ENCODE measurements around the gene KCNH5.

Gene KCNH5

DNA sequence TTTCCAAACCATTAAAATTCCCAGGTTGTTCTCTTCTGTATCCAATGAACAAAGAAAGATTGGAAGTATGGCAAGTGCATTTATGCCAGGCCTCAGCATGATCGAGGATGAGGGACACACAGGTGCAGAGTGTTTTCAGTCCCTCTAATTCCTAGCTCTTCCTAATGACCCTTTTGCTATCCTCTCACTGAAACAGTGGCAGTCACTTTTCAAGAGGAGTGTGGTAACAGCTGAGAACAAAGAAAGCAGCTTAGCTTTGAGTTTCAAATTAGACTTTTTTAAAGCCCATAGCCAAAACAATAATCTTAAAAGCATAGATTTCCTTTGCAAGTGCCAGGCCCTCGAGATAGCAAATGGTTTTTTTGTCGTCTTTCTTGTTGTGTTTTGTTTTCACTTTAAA, 110.8 kb downstream of the KCNH5 start:
- H3K9ac ChIP-seq (ENCODE audit: low read length) = no peak overlapping the region
- H3K27me3 ChIP-seq (ENCODE audit: control insufficient read depth, insufficient read depth, low read length) = no peaks in the 10 kb centered on the region
- no peaks in the 10 kb centered on the region for H3K36me3 ChIP-seq (ENCODE audit: control insufficient read depth, low read depth, low read length)
- H3K9me3 ChIP-seq (ENCODE audit: control insufficient read depth, low read depth, low read length) = no peaks in the 10 kb centered on the region
- H3K27ac ChIP-seq (ENCODE audit: low read length) = no peak overlapping the region
- H3K4me3 ChIP-seq (ENCODE audit: low read length) = no peak overlapping the region
- peaks cover 21% of the 10 kb centered on the region for H3K4me1 ChIP-seq (ENCODE audit: control insufficient read depth, low read depth, low read length)

DNA sequence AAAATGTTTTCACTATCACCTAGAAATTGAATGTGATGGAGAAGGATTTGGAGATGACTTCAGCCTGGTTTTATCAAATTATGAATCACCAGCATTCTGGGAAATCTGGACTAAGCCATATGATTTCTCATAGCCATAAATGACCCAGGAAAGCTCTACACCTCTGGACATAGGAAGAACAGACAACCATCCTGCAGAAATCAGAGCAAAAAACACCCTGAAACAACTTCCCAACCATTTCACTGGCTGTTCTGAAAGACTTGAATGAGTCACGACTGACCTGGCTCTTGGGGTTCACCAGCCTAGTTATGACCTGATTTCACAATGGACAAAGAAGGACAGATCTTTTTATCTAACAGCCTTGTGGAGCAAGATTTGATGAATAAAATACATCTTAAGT, 123.8 kb downstream of the KCNH5 start:
- no peak overlapping the region for H3K4me3 ChIP-seq (ENCODE audit: low read length)
- no peak overlapping the region for H3K27ac ChIP-seq (ENCODE audit: low read length)
- no peaks in the 10 kb centered on the region for H3K9me3 ChIP-seq (ENCODE audit: control insufficient read depth, low read depth, low read length)
- no peaks in the 10 kb centered on the region for H3K36me3 ChIP-seq (ENCODE audit: control insufficient read depth, low read depth, low read length)
- no peaks in the 10 kb centered on the region for H3K4me1 ChIP-seq (ENCODE audit: control insufficient read depth, low read depth, low read length)
- H3K27me3 ChIP-seq (ENCODE audit: control insufficient read depth, insufficient read depth, low read length) = no peaks in the 10 kb centered on the region
- H3K9ac ChIP-seq (ENCODE audit: low read length) = no peak overlapping the region

DNA sequence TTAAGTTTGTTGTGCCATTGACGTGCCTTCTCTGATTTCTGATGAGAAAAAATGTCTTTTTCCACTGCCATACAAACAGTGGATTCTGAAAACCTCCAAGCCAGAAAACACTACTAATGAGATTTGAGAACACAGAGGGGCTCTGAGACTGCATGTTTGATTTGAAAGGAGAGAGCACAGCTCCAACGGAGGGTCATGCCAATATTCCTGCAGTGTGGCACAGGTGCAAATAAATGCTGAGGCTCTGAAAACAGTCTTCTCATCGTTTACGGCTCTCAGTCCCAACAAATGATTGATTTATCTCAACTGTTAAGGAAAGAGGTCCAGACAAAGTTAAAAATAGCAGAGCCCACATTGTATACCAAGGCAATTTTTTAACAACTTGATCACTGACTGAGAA, 128.7 kb downstream of the KCNH5 start:
- H3K27ac ChIP-seq (ENCODE audit: low read length) = no peak overlapping the region
- H3K36me3 ChIP-seq (ENCODE audit: control insufficient read depth, low read depth, low read length) = no peaks in the 10 kb centered on the region
- no peak overlapping the region for H3K4me3 ChIP-seq (ENCODE audit: low read length)
- H3K4me1 ChIP-seq (ENCODE audit: control insufficient read depth, low read depth, low read length) = no peaks in the 10 kb centered on the region
- H3K9ac ChIP-seq (ENCODE audit: low read length) = no peak overlapping the region
- no peaks in the 10 kb centered on the region for H3K27me3 ChIP-seq (ENCODE audit: control insufficient read depth, insufficient read depth, low read length)
- no peaks in the 10 kb centered on the region for H3K9me3 ChIP-seq (ENCODE audit: control insufficient read depth, low read depth, low read length)

DNA sequence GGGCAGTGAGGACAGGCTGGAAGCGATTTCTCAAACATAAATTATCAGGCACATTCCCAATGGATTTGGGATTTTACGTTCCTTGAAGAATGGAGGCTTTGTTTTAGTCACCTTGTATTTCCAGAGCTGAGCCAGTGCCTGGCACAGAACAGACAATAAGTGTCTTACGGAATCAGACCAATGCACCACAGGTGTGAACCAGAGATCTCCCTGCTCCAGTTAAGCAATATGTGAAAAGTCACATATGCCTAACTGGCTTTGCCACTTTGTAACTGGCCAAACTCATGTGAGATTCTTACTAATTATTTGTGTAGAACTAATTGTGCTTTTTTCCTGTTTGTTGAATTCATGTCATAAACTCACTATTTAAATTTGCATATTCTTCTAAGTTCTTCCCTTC, 130.4 kb downstream of the KCNH5 start:
- Histone ChIP-seq H3K27me3 (ENCODE audit: control insufficient read depth, insufficient read depth, low read length) (no peaks in the 10 kb centered on the region), H3K36me3 (ENCODE audit: control insufficient read depth, low read depth, low read length) (no peaks in the 10 kb centered on the region), H3K9ac (ENCODE audit: low read length) (no peak overlapping the region), H3K4me3 (ENCODE audit: low read length) (no peak overlapping the region), H3K9me3 (ENCODE audit: control insufficient read depth, low read depth, low read length) (no peaks in the 10 kb centered on the region), H3K27ac (ENCODE audit: low read length) (no peak overlapping the region), H3K4me1 (ENCODE audit: control insufficient read depth, low read depth, low read length) (no peaks in the 10 kb centered on the region)

DNA sequence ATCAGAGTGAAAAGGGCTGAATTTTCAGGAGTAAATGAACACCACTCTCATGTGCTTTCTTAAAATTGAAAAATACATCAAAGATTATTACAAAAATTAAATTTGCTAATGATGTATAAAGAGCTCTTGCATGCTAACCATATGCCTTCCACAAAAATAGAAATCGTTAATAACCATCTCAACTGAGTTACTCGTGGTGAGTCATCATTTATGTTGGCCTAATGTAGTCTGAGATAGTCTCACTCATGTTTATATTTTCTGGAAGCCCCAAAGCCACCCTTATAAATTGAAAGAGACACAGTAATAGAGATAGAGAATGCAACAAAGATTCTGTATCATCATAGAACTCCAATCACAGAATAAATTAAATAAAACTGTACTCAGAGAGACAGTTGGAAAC, 131.2 kb downstream of the KCNH5 start:
- Histone ChIP-seq H3K4me3 (ENCODE audit: low read length) (no peak overlapping the region), H3K27me3 (ENCODE audit: control insufficient read depth, insufficient read depth, low read length) (no peaks in the 10 kb centered on the region), H3K27ac (ENCODE audit: low read length) (no peak overlapping the region), H3K9me3 (ENCODE audit: control insufficient read depth, low read depth, low read length) (no peaks in the 10 kb centered on the region), H3K36me3 (ENCODE audit: control insufficient read depth, low read depth, low read length) (no peaks in the 10 kb centered on the region), H3K9ac (ENCODE audit: low read length) (no peak overlapping the region), H3K4me1 (ENCODE audit: control insufficient read depth, low read depth, low read length) (no peaks in the 10 kb centered on the region)

DNA sequence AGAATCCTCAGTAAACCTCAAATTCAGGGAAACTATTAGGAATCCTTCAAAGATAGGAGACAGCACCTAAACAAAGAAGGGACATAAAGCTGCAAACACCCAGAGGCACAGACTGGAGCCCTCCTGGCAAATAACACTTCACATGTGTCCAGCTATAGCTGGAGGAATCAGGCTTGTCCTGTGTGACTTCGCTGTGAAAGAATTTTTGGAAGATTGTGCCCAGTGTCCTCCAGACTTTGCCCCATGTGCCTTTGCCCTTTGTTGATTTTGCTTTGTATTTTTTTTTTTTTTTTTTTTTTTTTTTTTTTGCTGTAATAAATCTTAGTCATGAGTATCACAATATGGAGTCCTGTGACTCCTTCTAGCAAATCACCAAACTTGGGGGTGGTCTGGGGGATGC, 136.8 kb downstream of the KCNH5 start:
- H3K9me3 ChIP-seq (ENCODE audit: control insufficient read depth, low read depth, low read length) = no peaks in the 10 kb centered on the region
- H3K27me3 ChIP-seq (ENCODE audit: control insufficient read depth, insufficient read depth, low read length) = no peaks in the 10 kb centered on the region
- no peak overlapping the region for H3K9ac ChIP-seq (ENCODE audit: low read length)
- H3K27ac ChIP-seq (ENCODE audit: low read length) = no peak overlapping the region
- no peaks in the 10 kb centered on the region for H3K4me1 ChIP-seq (ENCODE audit: control insufficient read depth, low read depth, low read length)
- H3K4me3 ChIP-seq (ENCODE audit: low read length) = no peak overlapping the region
- no peaks in the 10 kb centered on the region for H3K36me3 ChIP-seq (ENCODE audit: control insufficient read depth, low read depth, low read length)

DNA sequence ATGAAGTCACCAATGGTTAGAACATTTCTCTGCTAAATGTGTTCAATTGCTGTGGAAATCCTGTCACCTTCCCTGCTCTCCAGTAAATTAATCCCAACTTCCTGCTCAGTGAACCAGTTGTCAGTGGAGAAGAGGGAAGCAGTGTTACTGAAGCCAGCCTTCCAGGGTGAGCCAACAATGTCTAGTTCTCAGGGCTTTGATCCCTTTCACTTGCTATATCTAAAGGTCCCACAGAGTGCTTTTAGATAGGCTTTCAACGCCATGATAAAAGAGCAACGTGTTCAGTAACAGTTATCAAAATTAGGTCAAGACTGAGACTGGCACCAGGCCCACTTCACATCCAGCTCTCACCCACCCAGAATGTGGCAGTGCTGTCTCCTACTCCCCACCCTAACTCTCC, 139.7 kb downstream of the KCNH5 start:
- Histone ChIP-seq H3K36me3 (ENCODE audit: control insufficient read depth, low read depth, low read length) (no peaks in the 10 kb centered on the region), H3K4me3 (ENCODE audit: low read length) (no peak overlapping the region), H3K9me3 (ENCODE audit: control insufficient read depth, low read depth, low read length) (no peaks in the 10 kb centered on the region), H3K4me1 (ENCODE audit: control insufficient read depth, low read depth, low read length) (no peaks in the 10 kb centered on the region), H3K27ac (ENCODE audit: low read length) (no peak overlapping the region), H3K9ac (ENCODE audit: low read length) (no peak overlapping the region), H3K27me3 (ENCODE audit: control insufficient read depth, insufficient read depth, low read length) (no peaks in the 10 kb centered on the region)

DNA sequence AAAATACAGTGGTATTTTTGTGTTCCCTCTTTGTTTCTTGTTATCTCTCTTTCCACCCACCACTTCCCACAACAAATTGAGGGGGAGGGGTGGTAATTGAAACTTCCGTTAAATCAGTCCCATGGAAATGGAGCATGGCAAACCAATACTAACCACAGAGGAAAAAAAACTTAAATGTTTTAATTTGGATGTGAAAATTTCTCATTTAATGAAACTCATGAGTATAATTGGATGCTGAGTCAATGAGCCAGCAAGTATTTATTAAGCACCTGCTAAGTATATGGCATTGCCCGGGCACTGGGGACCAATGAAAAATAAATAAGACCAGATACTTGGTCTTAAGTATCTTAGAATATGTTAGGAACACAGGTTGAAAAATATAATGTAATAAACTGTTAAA, 147.5 kb downstream of the KCNH5 start:
- Histone ChIP-seq H3K27me3 (ENCODE audit: control insufficient read depth, insufficient read depth, low read length) (no peaks in the 10 kb centered on the region), H3K4me1 (ENCODE audit: control insufficient read depth, low read depth, low read length) (peaks cover 32% of the 10 kb centered on the region), H3K9me3 (ENCODE audit: control insufficient read depth, low read depth, low read length) (no peaks in the 10 kb centered on the region), H3K36me3 (ENCODE audit: control insufficient read depth, low read depth, low read length) (no peaks in the 10 kb centered on the region), H3K27ac (ENCODE audit: low read length) (no peak overlapping the region), H3K4me3 (ENCODE audit: low read length) (no peak overlapping the region), H3K9ac (ENCODE audit: low read length) (no peak overlapping the region)

DNA sequence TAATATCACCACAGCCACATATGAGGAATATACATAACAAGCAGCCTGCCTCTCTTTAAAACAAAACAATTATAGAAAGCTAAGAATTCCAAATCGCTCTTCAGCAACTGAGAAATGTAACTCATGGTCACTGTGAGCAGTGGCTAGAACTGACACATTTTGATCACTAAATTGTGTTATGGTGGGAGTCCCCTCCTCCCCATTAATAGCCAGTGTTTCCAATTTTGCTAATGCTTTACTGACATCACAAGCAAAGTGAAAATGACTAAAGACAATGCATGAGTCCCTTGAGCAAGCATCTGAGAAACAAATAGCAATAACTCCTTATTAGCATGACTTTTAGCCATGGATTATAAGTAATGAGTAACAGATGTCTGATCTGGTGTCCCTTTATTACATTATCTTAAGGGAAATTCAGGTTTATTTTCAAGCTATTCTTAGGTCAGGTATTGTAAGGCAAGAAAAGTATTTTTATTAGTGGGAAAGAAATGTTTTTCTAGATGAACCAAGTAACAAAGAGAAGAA, 148.3 kb downstream of the KCNH5 start:
- Histone ChIP-seq H3K36me3 (ENCODE audit: control insufficient read depth, low read depth, low read length) (no peaks in the 10 kb centered on the region), H3K27ac (ENCODE audit: low read length) (no peak overlapping the region), H3K9ac (ENCODE audit: low read length) (no peak overlapping the region), H3K27me3 (ENCODE audit: control insufficient read depth, insufficient read depth, low read length) (no peaks in the 10 kb centered on the region), H3K4me3 (ENCODE audit: low read length) (no peak overlapping the region), H3K9me3 (ENCODE audit: control insufficient read depth, low read depth, low read length) (no peaks in the 10 kb centered on the region), H3K4me1 (ENCODE audit: control insufficient read depth, low read depth, low read length) (peaks cover 32% of the 10 kb centered on the region)

DNA sequence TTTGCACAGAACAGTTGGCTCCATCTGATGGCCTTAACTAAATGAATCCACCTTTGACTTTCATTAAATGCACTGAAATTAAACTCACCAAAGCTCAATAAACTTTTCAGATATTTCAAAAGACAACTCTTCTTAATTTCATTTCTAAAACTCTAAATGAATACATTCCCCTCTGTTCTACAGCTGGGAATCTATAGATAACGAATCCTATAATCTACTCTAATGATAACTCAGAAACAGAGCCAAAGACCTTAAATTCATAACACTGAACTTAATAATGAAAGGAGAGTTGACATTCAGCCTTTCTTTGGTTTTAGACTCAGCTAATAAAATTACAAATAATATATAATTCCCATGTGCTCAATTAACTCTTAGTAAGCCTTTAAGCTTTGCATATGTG, 150.5 kb downstream of the KCNH5 start:
- Histone ChIP-seq H3K9ac (ENCODE audit: low read length) (no peak overlapping the region), H3K27me3 (ENCODE audit: control insufficient read depth, insufficient read depth, low read length) (no peaks in the 10 kb centered on the region), H3K4me3 (ENCODE audit: low read length) (no peak overlapping the region), H3K27ac (ENCODE audit: low read length) (no peak overlapping the region), H3K9me3 (ENCODE audit: control insufficient read depth, low read depth, low read length) (no peaks in the 10 kb centered on the region), H3K36me3 (ENCODE audit: control insufficient read depth, low read depth, low read length) (no peaks in the 10 kb centered on the region), H3K4me1 (ENCODE audit: control insufficient read depth, low read depth, low read length) (peaks cover 33% of the 10 kb centered on the region)

DNA sequence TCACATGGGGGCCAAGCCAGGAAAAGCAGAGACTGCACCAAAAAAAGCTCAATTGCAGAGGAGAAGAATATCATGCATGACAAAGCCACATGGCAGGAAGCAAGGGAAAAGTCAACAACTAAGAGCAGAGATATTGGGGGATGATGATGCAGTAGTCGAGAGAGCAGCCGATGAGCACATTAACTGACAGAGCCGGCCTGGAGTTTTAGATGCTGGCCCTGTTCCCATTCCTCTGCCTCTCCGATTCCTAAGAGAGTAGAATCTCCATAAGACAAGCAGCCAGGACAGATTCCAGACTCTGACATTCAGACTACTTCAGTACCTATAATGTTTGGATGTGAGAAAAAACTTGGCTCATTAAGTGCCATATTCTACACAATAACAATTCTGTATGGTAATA, 155.9 kb downstream of the KCNH5 start:
- no peak overlapping the region for H3K27ac ChIP-seq (ENCODE audit: low read length)
- H3K9ac ChIP-seq (ENCODE audit: low read length) = no peak overlapping the region
- no peak overlapping the region for H3K4me3 ChIP-seq (ENCODE audit: low read length)
- no peaks in the 10 kb centered on the region for H3K9me3 ChIP-seq (ENCODE audit: control insufficient read depth, low read depth, low read length)
- peaks cover 6% of the 10 kb centered on the region for H3K4me1 ChIP-seq (ENCODE audit: control insufficient read depth, low read depth, low read length)
- no peaks in the 10 kb centered on the region for H3K27me3 ChIP-seq (ENCODE audit: control insufficient read depth, insufficient read depth, low read length)
- H3K36me3 ChIP-seq (ENCODE audit: control insufficient read depth, low read depth, low read length) = no peaks in the 10 kb centered on the region

DNA sequence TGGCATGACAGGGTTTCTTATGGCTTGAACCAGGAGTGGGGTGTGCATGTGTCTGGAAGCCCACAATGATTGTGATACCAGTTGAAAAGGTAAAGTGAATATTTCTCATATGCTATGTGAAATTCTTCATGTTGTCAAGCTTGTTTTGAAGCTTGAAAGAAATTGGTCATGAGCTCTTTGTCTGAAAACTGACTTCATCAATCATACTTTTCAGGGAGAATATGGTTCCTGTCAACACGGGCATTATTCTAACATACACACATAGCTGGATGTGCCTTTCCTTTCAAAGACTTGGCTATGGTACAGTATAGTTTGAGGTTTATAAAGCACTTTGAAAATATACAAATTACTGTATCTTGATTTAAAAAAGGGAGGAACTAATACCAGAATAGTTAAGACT, 158.8 kb downstream of the KCNH5 start:
- Histone ChIP-seq H3K9me3 (ENCODE audit: control insufficient read depth, low read depth, low read length) (no peaks in the 10 kb centered on the region), H3K27ac (ENCODE audit: low read length) (no peak overlapping the region), H3K4me1 (ENCODE audit: control insufficient read depth, low read depth, low read length) (peaks cover 6% of the 10 kb centered on the region), H3K9ac (ENCODE audit: low read length) (no peak overlapping the region), H3K4me3 (ENCODE audit: low read length) (no peak overlapping the region), H3K27me3 (ENCODE audit: control insufficient read depth, insufficient read depth, low read length) (no peaks in the 10 kb centered on the region), H3K36me3 (ENCODE audit: control insufficient read depth, low read depth, low read length) (no peaks in the 10 kb centered on the region)
